Ishikawa (cell line): ENCODE measurements around the gene LSM10.

ENCODE experiments used
- CEBPB ChIP-seq: IDR thresholded peaks from 2 replicates; pipeline ENCODE4 v1.6.1; 2012
- CREB1 ChIP-seq: IDR thresholded peaks from 2 replicates; pipeline ENCODE4 v1.6.1; 2012; ENCODE audit warnings: low read depth
- EGR1 ChIP-seq: IDR thresholded peaks from 2 replicates; pipeline ENCODE4 v1.6.1; 2012
- EP300 ChIP-seq: IDR thresholded peaks from 2 replicates; pipeline ENCODE4 v1.6.1; 2012; ENCODE audit warnings: borderline replicate concordance
- FOXM1 ChIP-seq: IDR thresholded peaks from 2 replicates; pipeline ENCODE4 v1.6.1; 2012; ENCODE audit warnings: low read depth, borderline replicate concordance
- MAX ChIP-seq: IDR thresholded peaks from 2 replicates; pipeline ENCODE4 v1.6.1; 2012
- NFIC ChIP-seq: IDR thresholded peaks from 2 replicates; pipeline ENCODE4 v1.6.1; 2012
- RAD21 ChIP-seq: IDR thresholded peaks from 2 replicates; pipeline ENCODE4 v1.6.1; 2012; ENCODE audit warnings: low read depth
- TAF1 ChIP-seq: IDR thresholded peaks from 2 replicates; pipeline ENCODE4 v1.6.1; 2012; ENCODE audit warnings: low read depth, mild to moderate bottlenecking
- TCF12 ChIP-seq: IDR thresholded peaks from 2 replicates; pipeline ENCODE4 v1.6.1; 2012; ENCODE audit warnings: low read depth
- TEAD4 ChIP-seq: IDR thresholded peaks from 2 replicates; pipeline ENCODE4 v1.6.1; 2012
- YY1 ChIP-seq: IDR thresholded peaks from 2 replicates; pipeline ENCODE4 v1.6.1; 2012; ENCODE audit warnings: low read depth
- ZBTB7A ChIP-seq: IDR thresholded peaks from 2 replicates; pipeline ENCODE4 v1.6.1; 2012; ENCODE audit warnings: low read depth
- TF ChIP-seq, protein P1 (sequence below): IDR thresholded peaks from 2 replicates; pipeline ENCODE4 v1.6.1; 2012; ENCODE audit warnings: low read depth, mild to moderate bottlenecking
- TF ChIP-seq, protein P2 (sequence below): IDR thresholded peaks from 2 replicates; pipeline ENCODE4 v1.6.1; 2012

Gene LSM10

GRCh38 chr1:36387141-36387949 is 10.4 kb downstream of the LSM10 start:
- no peak for TF ChIP-seq FOXM1
- no peak for TF ChIP-seq MAX
- no peak for TF ChIP-seq EP300
- TF ChIP-seq, protein P1, sequence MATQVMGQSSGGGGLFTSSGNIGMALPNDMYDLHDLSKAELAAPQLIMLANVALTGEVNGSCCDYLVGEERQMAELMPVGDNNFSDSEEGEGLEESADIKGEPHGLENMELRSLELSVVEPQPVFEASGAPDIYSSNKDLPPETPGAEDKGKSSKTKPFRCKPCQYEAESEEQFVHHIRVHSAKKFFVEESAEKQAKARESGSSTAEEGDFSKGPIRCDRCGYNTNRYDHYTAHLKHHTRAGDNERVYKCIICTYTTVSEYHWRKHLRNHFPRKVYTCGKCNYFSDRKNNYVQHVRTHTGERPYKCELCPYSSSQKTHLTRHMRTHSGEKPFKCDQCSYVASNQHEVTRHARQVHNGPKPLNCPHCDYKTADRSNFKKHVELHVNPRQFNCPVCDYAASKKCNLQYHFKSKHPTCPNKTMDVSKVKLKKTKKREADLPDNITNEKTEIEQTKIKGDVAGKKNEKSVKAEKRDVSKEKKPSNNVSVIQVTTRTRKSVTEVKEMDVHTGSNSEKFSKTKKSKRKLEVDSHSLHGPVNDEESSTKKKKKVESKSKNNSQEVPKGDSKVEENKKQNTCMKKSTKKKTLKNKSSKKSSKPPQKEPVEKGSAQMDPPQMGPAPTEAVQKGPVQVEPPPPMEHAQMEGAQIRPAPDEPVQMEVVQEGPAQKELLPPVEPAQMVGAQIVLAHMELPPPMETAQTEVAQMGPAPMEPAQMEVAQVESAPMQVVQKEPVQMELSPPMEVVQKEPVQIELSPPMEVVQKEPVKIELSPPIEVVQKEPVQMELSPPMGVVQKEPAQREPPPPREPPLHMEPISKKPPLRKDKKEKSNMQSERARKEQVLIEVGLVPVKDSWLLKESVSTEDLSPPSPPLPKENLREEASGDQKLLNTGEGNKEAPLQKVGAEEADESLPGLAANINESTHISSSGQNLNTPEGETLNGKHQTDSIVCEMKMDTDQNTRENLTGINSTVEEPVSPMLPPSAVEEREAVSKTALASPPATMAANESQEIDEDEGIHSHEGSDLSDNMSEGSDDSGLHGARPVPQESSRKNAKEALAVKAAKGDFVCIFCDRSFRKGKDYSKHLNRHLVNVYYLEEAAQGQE = no peak
- TF ChIP-seq TEAD4 = no peak
- TF ChIP-seq CREB1 = no peak
- TF ChIP-seq EGR1 = no peak
- no peak for TF ChIP-seq CEBPB
- no peak for TF ChIP-seq RAD21
- TF ChIP-seq NFIC = no peak
- TF ChIP-seq YY1 = no peak
- no peak for TF ChIP-seq TCF12
- TF ChIP-seq, protein P2, sequence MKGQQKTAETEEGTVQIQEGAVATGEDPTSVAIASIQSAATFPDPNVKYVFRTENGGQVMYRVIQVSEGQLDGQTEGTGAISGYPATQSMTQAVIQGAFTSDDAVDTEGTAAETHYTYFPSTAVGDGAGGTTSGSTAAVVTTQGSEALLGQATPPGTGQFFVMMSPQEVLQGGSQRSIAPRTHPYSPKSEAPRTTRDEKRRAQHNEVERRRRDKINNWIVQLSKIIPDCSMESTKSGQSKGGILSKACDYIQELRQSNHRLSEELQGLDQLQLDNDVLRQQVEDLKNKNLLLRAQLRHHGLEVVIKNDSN = no peak
- no peak for TF ChIP-seq ZBTB7A
- no peak for TF ChIP-seq TAF1

GRCh38 chr1:36386265-36387140 is 11.2 kb downstream of the LSM10 start:
- TF ChIP-seq ZBTB7A = no peak
- TF ChIP-seq CREB1 = no peak
- TF ChIP-seq TEAD4 = peak; percentile 79
- peak; percentile 15; the same call in 1 of the 2 replicates for TF ChIP-seq FOXM1
- peak; percentile 57; the same call in 1 of the 2 replicates for TF ChIP-seq EP300
- TF ChIP-seq MAX = peak; percentile 88
- TF ChIP-seq NFIC = peak; percentile 71
- peak; percentile 81 for TF ChIP-seq TCF12
- TF ChIP-seq TAF1 = no peak
- TF ChIP-seq, protein P1 = no peak
- TF ChIP-seq YY1 = peak; percentile 54; the same call in 1 of the 2 replicates
- TF ChIP-seq RAD21 = no peak
- peak; percentile 99 for TF ChIP-seq CEBPB

GRCh38 chr1:36385410-36386264 is 12.1 kb downstream of the LSM10 start, which contains the start of gene STK40:
Gene STK40 (minus strand): TSS chr1:36385924. CDS start chr1:36361332, 24,592 bp downstream.
- TF ChIP-seq EP300 (no peak), TAF1 (peak; percentile 23), CEBPB (no peak), FOXM1 (no peak), YY1 (peak; percentile 98), CREB1 (peak; percentile 61; the same call in 1 of the 2 replicates), NFIC (no peak), ZBTB7A (peak; percentile 15; the same call in 1 of the 2 replicates), TCF12 (no peak)

GRCh38 chr1:36384542-36385409 is 12.9 kb downstream of the LSM10 start:
- no peak for TF ChIP-seq ZBTB7A
- no peak for TF ChIP-seq CREB1
- TF ChIP-seq MAX = peak; percentile 66
- TF ChIP-seq TAF1 = peak; percentile 25; the same call in 1 of the 2 replicates
- TF ChIP-seq, protein P2 = no peak
- no peak for TF ChIP-seq TCF12
- TF ChIP-seq TEAD4 = no peak; the same call in 1 of the 2 replicates
- TF ChIP-seq, protein P1 = no peak
- 0 out of 2 replicates have a peak, but pooled peaks have one; percentile 18 for TF ChIP-seq YY1
- TF ChIP-seq CEBPB = no peak
- no peak for TF ChIP-seq RAD21
- TF ChIP-seq FOXM1 = no peak
- TF ChIP-seq EP300 = no peak
- TF ChIP-seq NFIC = peak; percentile 27; the same call in 1 of the 2 replicates
- TF ChIP-seq EGR1 = no peak
